Panc1 (cell line): ENCODE measurements around the gene STK24.

Experiments
- CTCF ChIP-seq: fragments of 450-650 bp; IDR thresholded peaks from 2 replicates; pipeline ENCODE4 v1.5.1; 2017; ENCODE audit warnings: mild to moderate bottlenecking
- POLR2AphosphoS5 ChIP-seq: IDR thresholded peaks from 2 replicates; pipeline ENCODE4 v1.6.1; 2012; ENCODE audit warnings: mild to moderate bottlenecking, low read depth, low read length, moderate library complexity
- REST ChIP-seq, 2 experiments: IDR thresholded peaks; 2 replicates each; pipeline ENCODE4 v1.6.1; 2011 to 2012; ENCODE audit warnings: low read depth in 2 of 2, control low read depth in 1 of 2, low read length in 1 of 2, mild to moderate bottlenecking in 1 of 2, moderate library complexity in 1 of 2; ENCODE audit not compliant: insufficient read depth in 1 of 2
- SIN3A ChIP-seq: IDR thresholded peaks from 2 replicates; pipeline ENCODE4 v1.6.1; 2012; ENCODE audit warnings: low read depth, mild to moderate bottlenecking, low read length, moderate library complexity, borderline replicate concordance; ENCODE audit not compliant: insufficient read depth
- TCF7L2 ChIP-seq: IDR thresholded peaks from 2 replicates; pipeline ENCODE4 v1.6.1; 2011; ENCODE audit warnings: mild to moderate bottlenecking, low read depth, low read length, inconsistent platforms

- no peak for TF ChIP-seq CTCF
- TF ChIP-seq POLR2AphosphoS5 = no peak
- no peak for TF ChIP-seq REST (IDR thresholded peaks at IDR 0.05; ENCODE audit: insufficient read depth in 1 of 2, low read depth in 2 of 2, low read length in 1 of 2)
- TF ChIP-seq TCF7L2 = no peak
- TF ChIP-seq SIN3A = no peak
These were observed 163.1 kb downstream of the STK24 start for GRCh38 chr13:98413796-98414195.
